Inflammatory macrophage (primary cell): ENCODE results near the gene KDM5B.
"Not testable (repeated sequence)": the region's sequence is repeated elsewhere in the genome, so short reads cannot be mapped to it uniquely, and the experiment has no call there.

ENCODE experiments used
- DNase-seq, 2 donors: peaks; one replicate each; pipeline ENCODE4 v3.0.0-alpha.2; 2020 to 2022

Gene KDM5B

DNA sequence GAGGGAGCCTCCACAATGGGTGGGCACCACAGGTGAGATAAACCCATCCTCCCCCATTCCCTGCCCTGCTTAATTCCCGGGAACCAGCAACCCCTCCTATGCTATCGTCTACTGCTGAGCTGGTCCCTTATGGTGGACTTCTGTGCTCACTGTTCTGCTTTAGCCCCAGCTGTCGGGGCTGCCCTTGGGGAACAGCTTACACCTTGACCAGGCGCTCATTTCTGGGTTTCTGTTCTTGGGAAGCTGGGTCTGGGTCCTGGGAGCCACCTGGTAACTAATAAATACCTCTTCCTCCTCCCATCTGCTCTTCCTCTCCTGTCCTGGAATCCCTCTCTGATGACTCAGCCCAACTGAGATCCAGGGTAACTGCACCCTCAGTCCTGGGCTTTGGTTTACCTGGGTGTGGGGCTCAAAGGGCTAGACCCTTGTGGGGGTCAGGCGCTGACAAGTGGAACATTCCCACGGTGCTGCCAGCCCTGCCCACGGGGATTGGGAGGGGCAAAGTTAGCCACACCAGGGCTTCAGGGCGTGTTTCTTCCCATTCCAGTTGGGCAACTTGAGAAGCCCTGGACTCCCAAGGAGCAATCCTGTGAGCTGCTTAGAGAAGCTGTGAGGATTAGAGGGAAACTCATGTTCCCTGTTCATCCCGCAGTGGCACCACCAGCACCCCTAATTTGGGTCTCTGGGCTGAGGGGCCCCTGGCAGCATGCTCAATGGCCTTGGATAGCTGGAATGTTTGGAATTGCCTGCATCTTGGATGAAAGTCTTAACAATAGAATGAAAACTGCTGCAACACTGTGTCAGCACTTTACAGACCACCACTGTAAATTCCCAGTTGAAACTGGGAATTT, 4.2 kb upstream of the KDM5B start:
- no peak for DNase-seq

- DNase-seq, result no peak
These were observed 3.3 kb upstream of the KDM5B start for GRCh38 chr1:202811296-202812175.

DNA sequence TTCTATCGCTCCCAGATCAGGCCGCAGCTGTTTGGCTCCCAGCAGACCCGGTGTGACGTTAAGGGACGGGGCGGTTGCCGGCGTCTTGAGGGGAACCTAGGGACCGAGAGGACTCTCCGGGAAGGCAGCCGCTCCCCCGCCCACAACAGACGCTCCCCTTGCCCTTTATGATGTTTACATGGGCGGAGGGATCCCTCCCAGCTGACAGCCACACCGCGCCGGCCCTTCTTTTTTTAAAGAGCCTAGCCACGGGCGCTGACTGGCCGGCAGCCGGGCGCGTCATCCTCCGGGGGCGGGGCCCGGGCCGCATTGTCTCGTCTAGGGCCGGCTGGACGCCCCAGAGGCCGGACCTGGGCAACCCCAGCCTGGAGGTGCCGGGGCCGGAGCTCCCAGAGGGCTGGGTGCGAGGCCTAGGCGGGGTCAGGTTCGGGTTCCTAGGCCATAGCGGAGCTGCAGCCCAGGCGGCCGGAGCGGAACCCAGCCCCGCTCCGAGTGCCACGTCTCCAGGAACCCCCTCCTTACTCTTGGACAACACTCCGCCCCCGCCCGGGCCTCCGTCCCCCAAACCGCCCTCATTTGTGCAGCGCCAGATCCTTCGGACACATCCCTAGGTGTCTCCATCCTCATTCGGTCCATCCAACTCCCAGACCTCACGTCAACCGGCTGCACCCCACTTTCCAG, 2.5 kb upstream of the KDM5B start, which contains the start of gene PCAT6:
Gene PCAT6 (plus strand): TSS at position 340 of the 681 bp plus-strand sequence.
- peak; percentile 93 to 95 for DNase-seq

DNA sequence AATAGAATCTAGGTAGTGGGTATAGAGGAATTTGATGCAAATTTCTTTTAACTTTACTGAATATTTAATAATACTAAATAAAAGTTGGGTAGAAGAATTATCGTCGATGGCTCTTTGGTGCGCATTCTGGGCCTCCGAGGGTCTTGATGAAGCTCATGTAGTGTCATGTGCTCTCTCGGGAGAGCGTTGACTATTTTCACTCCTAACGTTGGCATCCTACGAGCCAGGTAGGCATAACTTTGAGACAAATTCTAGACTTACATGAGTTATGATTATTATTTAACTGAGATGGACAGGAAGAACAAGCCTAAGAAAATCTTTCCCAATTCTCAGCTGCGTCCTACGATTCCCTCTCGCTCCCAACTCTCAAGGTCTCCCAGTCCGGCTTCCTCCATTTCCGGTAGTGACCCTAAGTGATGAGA, 2.0 kb upstream of the KDM5B start:
- DNase-seq, result no peak

- DNase-seq, result no peak
These were observed 1.5 kb upstream of the KDM5B start for GRCh38 chr1:202809597-202810159.

DNA sequence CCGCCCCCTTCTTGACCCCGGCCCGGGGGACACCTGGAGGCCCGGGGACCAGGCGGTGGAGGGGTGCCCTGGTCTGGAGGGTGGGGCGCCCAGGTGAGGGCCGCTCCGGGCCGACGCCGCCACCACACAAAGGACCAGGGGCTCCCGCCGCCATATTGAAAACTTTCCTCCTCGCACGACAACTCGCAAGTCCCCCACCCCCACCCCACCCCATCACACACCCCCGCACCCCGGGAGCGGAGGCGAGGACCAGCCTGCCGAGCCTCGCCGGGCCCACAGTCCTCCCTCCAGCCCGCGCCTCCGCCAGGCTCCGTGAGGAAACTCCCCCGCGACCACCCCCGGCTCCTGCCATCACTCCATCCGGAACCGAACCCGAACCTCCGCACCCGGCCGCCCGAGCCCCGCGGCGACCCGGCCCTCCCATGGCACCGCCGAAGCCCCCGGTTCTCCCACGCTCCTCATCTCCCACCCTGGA, 733 bp downstream of the KDM5B start:
- DNase-seq, result peak in 1 of 2 donors; percentile 8

DNA sequence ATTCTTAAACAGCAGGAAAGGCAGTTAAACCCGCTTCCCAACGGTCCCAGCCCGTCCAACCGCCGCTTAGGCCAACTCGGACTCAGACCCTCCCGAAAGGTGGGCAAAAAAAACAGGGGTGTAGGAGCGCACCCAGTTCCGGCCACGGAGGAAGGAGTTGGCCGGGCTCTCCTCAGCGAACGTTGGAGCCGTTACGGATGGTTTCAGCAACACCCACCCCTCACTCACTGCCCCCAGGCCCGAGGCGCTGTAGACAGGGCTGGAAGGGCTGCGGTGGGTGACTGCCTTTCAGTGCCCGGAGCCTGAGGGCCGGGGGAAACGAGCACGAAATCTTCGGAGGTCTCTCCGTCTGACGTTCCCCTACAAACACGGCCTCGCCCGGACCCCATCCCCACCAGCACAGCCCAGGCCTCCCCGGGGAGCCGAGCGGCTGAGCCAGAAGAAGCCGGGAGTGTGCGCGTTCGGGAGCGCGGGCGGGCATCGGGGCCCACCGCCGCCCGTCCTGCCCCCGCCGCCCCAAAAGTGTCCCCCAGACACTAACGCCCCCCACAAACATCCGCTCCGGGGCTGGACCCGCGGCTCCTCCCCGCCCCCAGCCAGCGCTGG, 1.3 kb downstream of the KDM5B start:
- peak in 1 of 2 donors; percentile 3 for DNase-seq

DNA sequence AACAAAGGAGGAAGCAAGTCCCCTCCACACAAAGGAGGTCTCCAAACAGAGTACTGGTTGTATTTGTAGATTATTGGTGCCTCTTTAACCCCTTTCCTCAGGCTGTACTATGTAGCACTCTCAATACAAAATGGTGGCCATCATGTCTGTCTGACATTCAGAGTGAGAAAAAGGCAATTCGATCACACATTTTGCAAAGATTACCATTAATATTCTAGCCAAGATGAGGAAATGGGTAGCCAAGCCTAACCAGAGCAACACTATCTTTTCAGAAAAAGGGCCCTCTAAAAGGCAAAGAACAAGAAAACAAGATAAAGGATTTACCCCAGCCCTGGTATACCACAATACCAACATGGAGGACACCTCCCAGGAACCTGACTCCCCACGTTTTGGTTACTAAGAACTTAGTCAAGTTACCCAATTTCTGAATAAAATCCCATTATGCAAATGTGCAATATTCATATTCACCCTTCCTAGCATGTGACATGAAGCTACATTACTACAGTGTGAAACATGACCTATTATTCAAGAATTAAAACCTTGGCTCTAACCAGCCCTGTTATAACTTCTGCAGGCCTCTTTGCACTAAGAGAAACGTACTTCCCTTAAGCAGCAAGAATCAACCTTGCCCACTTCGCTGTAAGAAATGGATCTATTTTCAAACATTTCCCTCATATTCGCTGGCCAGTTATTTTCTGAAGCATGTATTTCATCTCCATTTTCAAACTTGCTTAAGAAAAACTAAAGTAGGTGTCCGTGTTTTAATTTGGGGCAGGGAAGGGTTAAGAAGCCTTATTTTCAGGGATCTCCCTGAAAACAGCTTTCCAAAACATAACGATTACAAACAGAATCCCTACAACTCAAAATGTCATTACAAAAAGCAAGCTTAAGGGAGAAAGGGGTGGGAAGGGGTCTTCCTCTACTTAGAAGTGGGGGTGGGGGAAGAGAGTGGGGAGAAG, 2.1 kb downstream of the KDM5B start:
- DNase-seq, result peak; percentile 31 to 35

DNA sequence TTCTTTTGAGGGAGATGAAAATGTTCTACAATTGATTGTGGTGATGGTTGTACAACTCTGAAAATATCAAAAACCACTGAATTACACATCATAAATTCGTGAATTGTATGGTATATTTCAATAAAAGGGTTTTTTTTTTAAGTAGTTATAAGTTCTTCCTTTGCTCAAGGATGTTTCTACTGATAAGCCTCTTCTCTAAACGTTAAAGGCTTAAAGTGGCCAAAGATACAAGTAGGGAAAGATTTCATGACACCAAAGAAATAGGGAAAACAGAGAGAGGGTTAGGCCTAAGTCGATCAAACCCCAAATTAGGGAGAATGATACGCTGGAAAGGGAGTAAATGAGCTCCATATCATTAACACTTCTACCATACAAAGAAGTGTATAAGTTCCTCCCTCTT, 4.1 kb downstream of the KDM5B start:
- no peak for DNase-seq

- peak; percentile 58 to 65 for DNase-seq
These were observed 5.0 kb downstream of the KDM5B start for GRCh38 chr1:202802998-202803932.

GRCh38 chr1:202802034-202802433, 6.2 kb downstream of the KDM5B start:
- DNase-seq, result no peak

DNA sequence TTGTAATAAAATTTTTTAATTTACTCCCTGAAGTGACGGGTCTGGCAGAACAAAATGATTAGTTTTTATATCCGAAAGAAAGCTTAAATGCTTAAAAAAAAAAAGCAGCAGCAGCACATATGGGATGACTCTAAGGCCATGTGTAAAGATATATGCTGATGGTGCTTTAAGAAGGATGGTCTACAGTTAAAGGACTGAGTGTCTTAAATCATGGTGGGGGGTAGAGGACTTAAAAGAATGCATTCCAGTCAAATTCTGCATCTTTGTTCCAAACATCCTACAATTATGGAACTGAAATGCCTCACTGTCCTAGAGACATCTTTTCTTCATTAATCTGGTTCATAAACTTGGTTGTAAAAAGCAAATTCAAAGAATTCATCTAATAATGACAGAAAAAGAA, 7.0 kb downstream of the KDM5B start:
- DNase-seq, result no peak

DNA sequence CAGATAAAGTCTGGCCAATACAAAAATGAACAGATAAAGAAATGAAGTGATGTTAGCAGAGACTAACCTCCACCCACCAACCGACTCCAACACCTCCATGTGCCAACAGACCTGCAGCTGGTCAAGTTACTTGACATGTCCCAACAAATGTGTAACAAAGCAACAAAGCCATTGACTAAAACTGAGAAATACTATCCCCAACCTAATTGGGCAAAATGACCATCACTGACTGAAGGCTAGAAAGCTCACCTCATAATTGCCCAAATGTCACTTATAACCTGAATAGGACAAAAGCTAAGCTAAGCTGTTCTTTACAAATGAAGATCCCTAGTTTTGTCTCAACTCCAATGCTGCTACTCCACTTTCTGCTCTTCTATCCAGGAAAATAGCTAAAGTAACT, 7.5 kb downstream of the KDM5B start:
- no peak for DNase-seq

DNA sequence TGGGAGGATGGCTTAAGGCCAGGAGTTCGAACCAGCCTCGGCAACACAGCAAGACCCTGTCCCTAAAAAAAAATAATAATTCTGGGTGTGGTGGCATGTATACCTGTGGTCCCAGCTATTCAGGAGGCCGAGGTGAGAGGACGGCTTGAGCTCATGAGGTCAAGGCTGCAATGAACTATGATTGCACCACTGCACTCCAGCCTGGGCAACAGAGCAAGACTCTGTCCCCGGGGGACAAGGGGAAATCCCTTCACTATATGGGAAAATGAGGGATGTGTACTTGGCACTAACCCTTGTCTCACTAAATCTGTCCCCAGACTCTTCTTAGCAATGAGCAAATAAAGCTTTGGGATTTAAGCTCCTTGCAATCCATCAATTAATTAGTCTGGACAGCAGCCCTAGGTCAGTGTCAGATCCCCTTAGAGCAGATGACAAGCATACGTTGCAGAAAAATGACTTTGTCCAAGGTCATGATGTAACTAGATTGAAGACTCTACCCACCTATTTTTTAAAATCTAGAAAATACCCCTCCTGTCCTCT, 9.4 kb downstream of the KDM5B start:
- DNase-seq, result no peak

- no peak for DNase-seq
These were observed 10.0 kb downstream of the KDM5B start for GRCh38 chr1:202798260-202798659.

GRCh38 chr1:202796670-202797069, 11.6 kb downstream of the KDM5B start:
- no peak for DNase-seq

- DNase-seq, result not testable (repeated sequence)
These were observed 13.3 kb downstream of the KDM5B start for GRCh38 chr1:202794931-202795330.

- DNase-seq, result no peak
These were observed 14.0 kb downstream of the KDM5B start for GRCh38 chr1:202794051-202794740.
